ENCODE results near the gene HTR3D.
"Not testable (repeated sequence)": the region's sequence is repeated elsewhere in the genome, so short reads cannot be mapped to it uniquely, and the experiment has no call there.

The HTR3D gene

DNA sequence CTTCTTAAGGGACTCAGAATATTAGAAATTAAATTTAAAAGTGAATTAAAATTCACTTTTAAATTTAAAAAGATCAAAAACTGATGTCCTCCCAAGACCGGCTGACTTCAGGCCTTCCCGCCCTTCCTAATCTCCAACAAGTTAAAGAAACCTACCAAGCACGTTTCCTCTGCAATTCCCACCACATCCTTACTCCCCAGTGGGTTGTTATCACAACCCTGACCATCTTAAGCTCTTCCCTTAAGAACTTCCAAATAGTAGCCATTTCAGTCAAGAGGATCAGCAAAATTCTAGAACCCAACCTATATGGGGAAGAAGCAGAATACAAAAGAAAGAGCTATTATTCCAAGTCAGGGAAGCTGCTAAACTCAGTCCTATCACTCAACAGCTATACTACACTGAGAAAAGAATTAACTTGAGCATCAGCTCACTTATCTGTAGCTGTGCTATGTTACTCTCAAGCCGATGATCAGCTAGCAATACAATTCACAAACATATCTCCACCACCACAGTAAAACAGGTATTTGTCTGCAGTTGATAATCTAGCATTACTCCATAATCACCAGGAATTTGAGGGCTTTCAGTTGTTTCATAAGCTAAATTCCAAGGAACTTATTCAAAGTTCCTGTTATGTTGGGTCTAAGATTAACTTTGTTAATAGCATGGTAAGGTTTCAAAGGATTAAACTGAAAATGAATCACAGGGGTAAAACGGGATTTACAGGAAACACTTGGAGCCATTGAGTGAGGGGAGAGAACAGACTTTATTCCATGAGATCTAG, 28.2 kb upstream of the HTR3D start:
- H2AFZ ChIP-seq (ENCODE audit: low read length), result no peak overlapping the region

DNA sequence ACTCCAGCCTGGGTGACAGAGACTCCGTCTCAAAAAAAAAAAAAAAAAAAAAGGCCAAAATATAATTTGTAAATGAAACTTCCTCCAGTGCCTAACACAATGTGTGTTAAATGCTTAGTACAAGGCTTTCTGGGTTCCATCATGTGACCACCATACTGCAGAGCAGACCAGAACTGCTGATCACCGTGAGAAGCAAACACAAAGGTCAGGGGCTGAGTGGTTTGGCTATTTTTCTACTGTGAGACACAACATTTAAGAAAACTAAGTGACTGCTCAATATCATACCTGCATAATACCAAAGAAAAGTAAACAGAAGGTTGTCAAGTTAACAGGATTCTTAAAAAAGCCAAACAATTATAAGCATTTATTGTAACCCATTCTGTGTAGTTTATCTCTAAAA, 27.1 kb upstream of the HTR3D start:
- no peaks in the 10 kb centered on the region for H3K79me2 ChIP-seq (ENCODE audit: insufficient read depth, low read length)
- H3K4me1 ChIP-seq (ENCODE audit: insufficient read depth, low read length, severe bottlenecking), result peaks cover 40% of the 10 kb centered on the region
- no peak overlapping the region for H3K9ac ChIP-seq (ENCODE audit: low read length)
- TF ChIP-seq, protein P1, sequence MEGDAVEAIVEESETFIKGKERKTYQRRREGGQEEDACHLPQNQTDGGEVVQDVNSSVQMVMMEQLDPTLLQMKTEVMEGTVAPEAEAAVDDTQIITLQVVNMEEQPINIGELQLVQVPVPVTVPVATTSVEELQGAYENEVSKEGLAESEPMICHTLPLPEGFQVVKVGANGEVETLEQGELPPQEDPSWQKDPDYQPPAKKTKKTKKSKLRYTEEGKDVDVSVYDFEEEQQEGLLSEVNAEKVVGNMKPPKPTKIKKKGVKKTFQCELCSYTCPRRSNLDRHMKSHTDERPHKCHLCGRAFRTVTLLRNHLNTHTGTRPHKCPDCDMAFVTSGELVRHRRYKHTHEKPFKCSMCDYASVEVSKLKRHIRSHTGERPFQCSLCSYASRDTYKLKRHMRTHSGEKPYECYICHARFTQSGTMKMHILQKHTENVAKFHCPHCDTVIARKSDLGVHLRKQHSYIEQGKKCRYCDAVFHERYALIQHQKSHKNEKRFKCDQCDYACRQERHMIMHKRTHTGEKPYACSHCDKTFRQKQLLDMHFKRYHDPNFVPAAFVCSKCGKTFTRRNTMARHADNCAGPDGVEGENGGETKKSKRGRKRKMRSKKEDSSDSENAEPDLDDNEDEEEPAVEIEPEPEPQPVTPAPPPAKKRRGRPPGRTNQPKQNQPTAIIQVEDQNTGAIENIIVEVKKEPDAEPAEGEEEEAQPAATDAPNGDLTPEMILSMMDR (IDR thresholded peaks at IDR 0.05; ENCODE audit: low read length), result no peak
- TF ChIP-seq EZH2 (IDR thresholded peaks at IDR 0.05; ENCODE audit: borderline replicate concordance, low read length), result no peak
- H3F3A ChIP-seq (ENCODE audit: insufficient read depth, low read length), result no peaks in the 10 kb centered on the region
- no peaks in the 10 kb centered on the region for H3K9me3 ChIP-seq (ENCODE audit: low read length)
- no peaks in the 10 kb centered on the region for H3K27me3 ChIP-seq (ENCODE audit: insufficient read depth, low read length)
- H3K4me3 ChIP-seq (ENCODE audit: low read depth, low read length, poor library complexity, severe bottlenecking), result no peak overlapping the region
- H3K9me2 ChIP-seq (ENCODE audit: low read depth, low read length), result no peaks in the 10 kb centered on the region
- no peak overlapping the region for H3K4me2 ChIP-seq (ENCODE audit: low read length)
- no peaks in the 10 kb centered on the region for H4K20me1 ChIP-seq (ENCODE audit: insufficient read depth, low read length)
- peaks cover 24% of the 10 kb centered on the region; the same call in 1 of the 2 replicates for H3K36me3 ChIP-seq (ENCODE audit: insufficient read depth, low read length)
- H2AFZ ChIP-seq (ENCODE audit: low read length), result no peak overlapping the region
- H3K27ac ChIP-seq (ENCODE audit: low read depth, low read length, poor library complexity, severe bottlenecking), result peak overlapping the region; percentile 35

More for the DNA sequence above, 28.2 kb upstream of the HTR3D start:
- H3K27me3 ChIP-seq (ENCODE audit: insufficient read depth, low read length), result no peaks in the 10 kb centered on the region
- no peaks in the 10 kb centered on the region for H3K9me2 ChIP-seq (ENCODE audit: low read depth, low read length)
- peaks cover 37% of the 10 kb centered on the region for H3K4me1 ChIP-seq (ENCODE audit: insufficient read depth, low read length, severe bottlenecking)
- H3K27ac ChIP-seq (ENCODE audit: low read depth, low read length, poor library complexity, severe bottlenecking), result no peak overlapping the region
- no peaks in the 10 kb centered on the region for H3K9me3 ChIP-seq (ENCODE audit: low read length)
- H3F3A ChIP-seq (ENCODE audit: insufficient read depth, low read length), result no peaks in the 10 kb centered on the region
- H4K20me1 ChIP-seq (ENCODE audit: insufficient read depth, low read length), result no peaks in the 10 kb centered on the region
- no peak overlapping the region for H3K4me2 ChIP-seq (ENCODE audit: low read length)
- no peak overlapping the region for H3K9ac ChIP-seq (ENCODE audit: low read length)
- TF ChIP-seq EZH2 (IDR thresholded peaks at IDR 0.05; ENCODE audit: borderline replicate concordance, low read length), result no peak
- TF ChIP-seq, protein P1 (IDR thresholded peaks at IDR 0.05; ENCODE audit: low read length), result no peak
- peaks cover 18% of the 10 kb centered on the region; the same call in 1 of the 2 replicates for H3K36me3 ChIP-seq (ENCODE audit: insufficient read depth, low read length)
- H3K4me3 ChIP-seq (ENCODE audit: low read depth, low read length, poor library complexity, severe bottlenecking), result no peak overlapping the region
- H3K79me2 ChIP-seq (ENCODE audit: insufficient read depth, low read length), result no peaks in the 10 kb centered on the region

DNA sequence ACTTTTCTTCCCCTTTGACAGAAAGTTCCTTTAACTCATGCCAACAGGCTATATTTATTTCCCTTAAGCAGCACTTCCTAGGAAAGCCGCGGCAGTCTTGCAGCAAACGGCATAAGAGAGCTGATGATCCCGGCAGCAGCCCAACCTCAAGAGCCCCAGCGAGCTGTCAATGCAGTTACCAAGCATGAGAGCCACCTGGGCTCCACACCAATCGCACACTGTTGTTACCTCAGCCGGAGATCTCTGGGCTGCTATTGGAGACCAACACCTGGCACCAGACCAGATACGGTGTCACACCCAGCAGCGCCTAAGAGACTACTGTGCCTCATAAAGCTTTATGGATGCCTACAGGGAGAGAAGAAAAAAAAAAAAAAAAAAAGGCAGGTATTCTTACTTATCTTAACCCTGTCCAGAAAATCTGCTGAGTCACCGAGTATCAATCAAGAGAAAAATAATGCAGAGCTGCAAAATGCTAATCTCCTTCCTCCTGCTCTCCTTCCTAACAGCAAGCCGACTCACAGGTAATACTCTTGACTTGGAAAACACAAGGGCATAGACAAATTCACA, 25.5 kb upstream of the HTR3D start:
- Histone ChIP-seq H3K4me2 (ENCODE audit: low read length) (peak overlapping the region; percentile 57), H3K9ac (ENCODE audit: low read length) (peak overlapping the region; percentile 43), H3K79me2 (ENCODE audit: insufficient read depth, low read length) (no peaks in the 10 kb centered on the region), H3K9me3 (ENCODE audit: low read length) (no peaks in the 10 kb centered on the region), H3K4me1 (ENCODE audit: insufficient read depth, low read length, severe bottlenecking) (peaks cover 40% of the 10 kb centered on the region), H3K4me3 (ENCODE audit: low read depth, low read length, poor library complexity, severe bottlenecking) (peak overlapping the region; percentile 32), H4K20me1 (ENCODE audit: insufficient read depth, low read length) (no peaks in the 10 kb centered on the region), H3K9me2 (ENCODE audit: low read depth, low read length) (no peaks in the 10 kb centered on the region), H2AFZ (ENCODE audit: low read length) (0 out of 2 replicates have a peak overlapping the region, but pooled peaks have one; percentile 4), H3F3A (ENCODE audit: insufficient read depth, low read length) (no peaks in the 10 kb centered on the region), H3K36me3 (ENCODE audit: insufficient read depth, low read length) (peaks cover 18% of the 10 kb centered on the region), H3K27ac (ENCODE audit: low read depth, low read length, poor library complexity, severe bottlenecking) (peak overlapping the region; percentile 85), H3K27me3 (ENCODE audit: insufficient read depth, low read length) (no peaks in the 10 kb centered on the region)
- TF ChIP-seq, protein P1 (IDR thresholded peaks at IDR 0.05; ENCODE audit: low read length), result no peak
- TF ChIP-seq EZH2 (IDR thresholded peaks at IDR 0.05; ENCODE audit: borderline replicate concordance, low read length), result no peak

DNA sequence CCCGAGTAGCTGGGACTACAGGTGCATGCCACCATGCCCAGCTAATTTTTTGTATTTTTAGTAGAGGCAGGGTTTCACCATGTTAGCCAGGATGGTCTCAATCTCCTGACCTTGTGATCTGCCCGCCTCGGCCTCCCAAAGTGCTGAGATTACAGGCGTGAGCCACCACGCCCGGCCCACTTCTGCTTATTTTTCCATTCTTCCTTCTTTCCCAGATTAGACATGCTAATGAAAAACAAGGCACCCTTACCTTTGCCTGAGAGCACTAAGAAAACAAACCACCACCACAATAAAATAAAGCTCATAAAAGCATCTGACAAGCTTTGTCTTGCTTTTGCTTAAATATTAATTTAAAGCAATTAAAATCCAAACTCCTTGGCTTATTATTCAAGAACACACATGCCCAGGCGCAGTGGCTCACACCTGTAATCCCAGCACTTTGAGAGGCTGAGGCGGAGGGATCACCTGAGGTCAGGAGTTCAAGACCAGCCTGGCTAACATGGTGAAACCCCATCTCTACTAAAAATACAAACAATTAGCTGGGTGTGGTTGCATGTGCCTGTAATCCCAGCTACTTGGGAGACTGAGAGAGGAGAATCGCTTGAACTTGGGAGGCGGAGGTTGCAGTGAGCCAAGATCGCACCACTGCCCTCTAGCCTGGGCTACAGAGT, 24.3 kb upstream of the HTR3D start:
- H3K9me2 ChIP-seq (ENCODE audit: low read depth, low read length); H3K79me2 ChIP-seq (ENCODE audit: insufficient read depth, low read length); H3K4me2 ChIP-seq (ENCODE audit: low read length); H3K27me3 ChIP-seq (ENCODE audit: insufficient read depth, low read length); H3K4me3 ChIP-seq (ENCODE audit: low read depth, low read length, poor library complexity, severe bottlenecking); H4K20me1 ChIP-seq (ENCODE audit: insufficient read depth, low read length); H3F3A ChIP-seq (ENCODE audit: insufficient read depth, low read length); H2AFZ ChIP-seq (ENCODE audit: low read length); H3K9ac ChIP-seq (ENCODE audit: low read length); H3K9me3 ChIP-seq (ENCODE audit: low read length): not testable (repeated sequence)
- Histone ChIP-seq H3K4me1 (ENCODE audit: insufficient read depth, low read length, severe bottlenecking) (peaks cover 40% of the 10 kb centered on the region), H3K27ac (ENCODE audit: low read depth, low read length, poor library complexity, severe bottlenecking) (peak overlapping the region; percentile 85), H3K36me3 (ENCODE audit: insufficient read depth, low read length) (peaks cover 31% of the 10 kb centered on the region)

Measured in OCI-LY1 (cell line).